ENCODE measurements around the gene PFDN6.

- TF ChIP-seq, protein P1, sequence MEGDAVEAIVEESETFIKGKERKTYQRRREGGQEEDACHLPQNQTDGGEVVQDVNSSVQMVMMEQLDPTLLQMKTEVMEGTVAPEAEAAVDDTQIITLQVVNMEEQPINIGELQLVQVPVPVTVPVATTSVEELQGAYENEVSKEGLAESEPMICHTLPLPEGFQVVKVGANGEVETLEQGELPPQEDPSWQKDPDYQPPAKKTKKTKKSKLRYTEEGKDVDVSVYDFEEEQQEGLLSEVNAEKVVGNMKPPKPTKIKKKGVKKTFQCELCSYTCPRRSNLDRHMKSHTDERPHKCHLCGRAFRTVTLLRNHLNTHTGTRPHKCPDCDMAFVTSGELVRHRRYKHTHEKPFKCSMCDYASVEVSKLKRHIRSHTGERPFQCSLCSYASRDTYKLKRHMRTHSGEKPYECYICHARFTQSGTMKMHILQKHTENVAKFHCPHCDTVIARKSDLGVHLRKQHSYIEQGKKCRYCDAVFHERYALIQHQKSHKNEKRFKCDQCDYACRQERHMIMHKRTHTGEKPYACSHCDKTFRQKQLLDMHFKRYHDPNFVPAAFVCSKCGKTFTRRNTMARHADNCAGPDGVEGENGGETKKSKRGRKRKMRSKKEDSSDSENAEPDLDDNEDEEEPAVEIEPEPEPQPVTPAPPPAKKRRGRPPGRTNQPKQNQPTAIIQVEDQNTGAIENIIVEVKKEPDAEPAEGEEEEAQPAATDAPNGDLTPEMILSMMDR (IDR thresholded peaks at IDR 0.05; ENCODE audit: low read length), result no peak
- TF ChIP-seq EZH2phosphoT487 (IDR thresholded peaks at IDR 0.05; ENCODE audit: low read length) (no peak), EZH2 (optimal IDR thresholded peaks at IDR 0.05; ENCODE audit: low read depth, low read length) (no peak)
These were observed 28.4 kb downstream of the PFDN6 start, which contains the start of gene ZBTB22 for GRCh38 chr6:33317669-33318425.

Measured in MM.1S (cell line).